CD4-positive, alpha-beta T cell treated with Interleukin-4 for 1 hour (primary cell): ENCODE measurements around the gene FSCN2.

Experiments
- DNase-seq, 2 donors: peaks; one replicate each; pipeline ENCODE4 v3.0.0-alpha.2; 2020 to 2022

Gene FSCN2

DNA sequence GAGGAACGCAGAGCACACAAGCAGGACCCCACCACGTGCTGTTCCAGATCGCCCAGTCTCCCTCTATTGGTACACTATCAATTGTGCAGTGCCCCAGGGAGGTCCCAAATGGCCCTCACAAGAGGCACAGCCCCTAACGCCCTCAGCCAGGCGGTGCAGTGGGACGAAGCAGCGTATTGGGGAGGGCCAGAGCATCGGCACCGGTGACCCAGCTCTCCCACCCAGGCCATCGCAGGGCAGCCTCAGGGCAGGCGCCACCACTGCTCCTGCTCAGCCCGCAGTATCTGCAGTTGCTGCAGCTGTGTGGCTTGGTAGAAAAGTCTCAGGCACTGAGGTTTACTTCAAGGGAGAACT, 29.9 kb downstream of the FSCN2 start:
- no peak for DNase-seq

DNA sequence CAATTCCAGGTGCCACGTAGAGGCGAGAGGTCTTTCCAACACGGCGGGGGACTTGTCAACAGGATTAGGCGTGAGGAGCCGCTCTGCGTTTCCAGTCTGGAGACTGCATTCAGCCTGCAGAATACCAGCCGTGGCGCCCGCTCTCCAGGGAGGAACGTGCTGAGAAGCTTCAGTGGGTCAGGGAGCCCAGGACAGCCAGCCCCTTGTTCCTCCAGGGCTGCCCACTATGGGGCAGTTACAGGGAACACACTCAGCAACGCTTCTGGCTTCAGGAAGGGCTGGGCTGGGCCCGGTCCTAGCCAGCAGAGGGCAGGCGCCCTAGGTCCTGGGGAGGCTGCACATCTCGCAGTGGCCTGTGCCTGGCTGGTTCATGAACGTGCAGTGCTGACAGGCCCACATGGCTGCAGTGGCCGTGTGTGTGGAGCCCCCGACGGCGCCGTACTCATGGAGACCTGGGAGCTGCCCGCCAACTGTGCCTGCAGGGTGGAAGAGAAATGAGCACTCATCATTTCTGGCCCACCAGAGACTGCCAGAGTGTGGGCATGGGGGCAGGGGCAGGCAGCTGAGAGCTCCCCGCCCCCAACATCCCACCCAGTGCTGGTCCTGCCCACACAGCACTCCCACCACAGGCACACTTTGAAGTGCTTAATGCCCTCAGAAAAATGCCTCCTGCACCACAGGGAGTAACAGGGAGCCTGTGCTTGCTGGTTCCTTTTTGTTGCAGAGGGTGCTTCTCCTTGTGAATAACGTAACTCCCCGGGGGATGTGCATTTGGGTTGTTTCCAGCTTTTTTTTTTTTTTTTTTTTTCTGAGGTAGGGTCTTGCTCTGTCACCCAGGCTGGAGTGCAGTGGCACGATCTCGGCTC, 31.0 kb downstream of the FSCN2 start:
- no peak for DNase-seq

DNA sequence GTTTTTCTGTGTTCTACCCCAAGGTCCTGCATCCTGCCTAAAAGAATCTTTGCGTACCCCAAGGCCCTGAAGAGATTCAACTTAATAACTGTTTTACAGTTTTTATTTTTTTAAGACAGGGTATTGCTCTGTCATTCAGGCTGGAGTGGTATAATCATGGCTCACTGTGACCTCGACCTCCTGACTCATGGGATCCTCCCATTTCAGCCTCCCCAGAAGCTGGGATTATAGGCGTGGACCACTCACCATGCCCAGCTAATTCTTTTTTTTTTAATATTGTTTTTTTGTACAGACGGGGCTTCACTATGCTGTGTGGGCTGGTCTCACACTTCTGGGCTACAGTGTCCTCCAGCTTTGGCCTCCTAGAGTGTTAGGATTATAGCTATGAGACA, 33.3 kb downstream of the FSCN2 start:
- no peak for DNase-seq

DNA sequence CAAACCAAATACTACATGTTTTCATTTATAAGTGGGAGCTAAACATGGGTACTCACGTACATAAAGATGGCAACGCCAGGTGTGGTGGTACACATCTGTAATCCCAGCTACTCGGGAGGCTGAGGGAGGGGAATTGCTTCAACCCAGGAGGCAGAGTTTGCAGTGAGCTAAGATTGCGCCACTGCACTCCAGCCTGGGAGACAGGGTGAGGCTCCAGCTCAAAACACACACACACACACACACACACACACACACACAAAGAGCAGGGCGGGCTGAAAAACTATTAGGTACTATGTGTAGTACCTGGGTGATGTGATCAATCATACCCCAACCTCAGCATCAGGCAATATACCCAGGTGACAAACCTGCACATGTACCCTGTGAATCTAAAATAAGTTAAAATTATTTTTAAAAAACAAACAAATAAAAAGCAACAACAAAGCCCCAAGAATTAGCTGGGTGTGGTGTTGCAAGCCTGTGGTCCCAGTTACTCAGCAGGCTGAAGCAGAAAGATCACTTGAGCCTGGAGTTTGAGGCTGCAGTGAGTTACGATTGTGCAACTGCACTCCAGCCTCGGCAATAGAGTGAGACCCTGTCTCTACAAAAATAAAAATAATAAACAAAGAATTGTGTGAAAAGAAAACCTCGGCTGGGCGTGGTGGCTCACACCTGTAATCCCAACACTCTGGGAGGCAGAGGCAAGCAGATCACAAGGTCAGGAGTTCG, 35.8 kb downstream of the FSCN2 start:
- DNase-seq: peak in 1 of 2 donors; percentile 28

DNA sequence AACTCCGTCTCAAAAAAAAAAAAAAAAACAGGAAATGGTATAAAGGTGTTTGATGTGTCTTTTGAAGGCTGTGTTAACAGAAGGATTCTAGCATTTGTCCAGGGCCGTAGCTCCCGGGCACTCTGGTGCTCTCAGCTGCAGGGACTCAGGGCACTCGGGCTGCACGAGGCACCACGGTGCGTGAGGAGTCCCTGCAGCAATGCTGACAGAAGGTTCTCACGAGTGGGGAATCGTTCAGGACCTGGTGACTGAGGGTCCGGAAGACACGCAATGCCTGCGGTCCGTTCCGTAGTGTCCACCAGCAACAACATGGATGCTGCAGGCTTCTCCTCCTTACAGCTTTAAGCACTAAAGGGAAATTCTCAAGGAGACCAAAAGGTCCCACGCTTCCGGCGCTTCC, 36.6 kb downstream of the FSCN2 start:
- no peak for DNase-seq

DNA sequence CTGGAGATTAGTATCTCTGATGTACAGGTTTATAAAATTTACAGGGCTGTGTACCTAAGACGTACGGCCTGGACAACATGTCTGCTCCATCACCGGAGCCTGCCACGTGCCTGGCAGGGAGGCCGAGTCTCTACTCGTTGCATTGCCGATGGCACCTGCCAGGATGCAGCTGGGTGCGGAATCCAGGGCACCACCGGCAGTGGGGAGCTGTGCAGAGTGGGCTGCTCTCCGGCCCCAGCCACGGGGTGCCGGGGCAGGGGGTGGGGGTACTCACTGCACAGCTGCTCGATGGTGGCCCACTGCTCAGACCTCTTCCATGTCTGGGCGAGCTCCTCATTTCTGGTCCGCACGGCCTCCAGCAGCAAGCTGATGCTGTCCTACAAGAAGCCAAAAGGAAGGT, 37.1 kb downstream of the FSCN2 start:
- DNase-seq: no peak

DNA sequence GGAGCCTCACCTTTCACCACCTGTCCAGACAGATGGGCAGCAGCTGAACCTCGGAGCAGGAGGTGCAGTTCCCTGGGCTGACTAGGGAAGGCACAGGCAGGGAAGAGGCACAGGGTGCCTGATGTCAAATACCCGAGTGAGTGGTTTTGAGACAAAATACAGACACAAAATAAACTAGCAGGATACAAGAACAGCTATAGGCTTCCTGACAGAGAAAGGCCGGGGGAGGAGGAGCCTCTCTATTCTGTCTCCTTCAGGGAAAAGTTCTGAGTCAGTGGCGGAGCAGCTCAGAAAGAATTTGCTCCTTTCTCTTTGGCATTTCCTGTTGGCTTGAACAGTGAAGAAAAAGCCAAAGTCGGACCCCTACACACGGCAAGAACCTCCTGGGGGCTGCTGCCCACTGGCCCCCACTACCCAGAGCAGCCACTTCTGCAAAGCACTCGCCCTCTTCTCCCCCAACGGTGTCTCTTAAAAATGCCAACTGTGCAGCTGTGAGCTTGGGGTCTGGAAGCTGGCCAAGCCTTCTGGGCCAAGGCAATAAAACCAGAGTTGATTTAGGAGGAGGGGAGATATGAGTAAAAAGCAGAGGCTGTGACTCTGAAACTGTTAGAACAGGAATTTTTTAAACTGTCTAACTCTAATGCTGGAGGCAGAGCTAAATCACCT, 38.4 kb downstream of the FSCN2 start:
- DNase-seq: no peak

DNA sequence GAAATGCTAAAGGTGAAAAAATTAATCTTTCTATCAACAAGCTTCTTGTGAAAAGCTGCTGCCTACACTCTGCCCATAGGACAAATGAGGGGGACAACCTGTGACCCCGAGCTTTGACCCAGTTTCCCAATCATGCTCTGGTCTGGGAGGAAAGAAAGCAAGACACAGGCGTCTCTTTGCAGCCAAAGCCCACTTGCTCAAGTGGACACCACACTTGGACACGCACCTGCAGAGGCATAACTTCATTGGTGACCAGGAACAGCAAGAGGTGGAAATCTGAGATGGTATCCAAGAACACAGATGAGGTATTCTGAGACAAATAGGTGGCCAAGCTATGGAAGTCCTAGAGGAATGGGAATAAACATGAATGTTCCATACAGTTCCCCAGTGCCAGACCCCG, 39.0 kb downstream of the FSCN2 start:
- no peak for DNase-seq

DNA sequence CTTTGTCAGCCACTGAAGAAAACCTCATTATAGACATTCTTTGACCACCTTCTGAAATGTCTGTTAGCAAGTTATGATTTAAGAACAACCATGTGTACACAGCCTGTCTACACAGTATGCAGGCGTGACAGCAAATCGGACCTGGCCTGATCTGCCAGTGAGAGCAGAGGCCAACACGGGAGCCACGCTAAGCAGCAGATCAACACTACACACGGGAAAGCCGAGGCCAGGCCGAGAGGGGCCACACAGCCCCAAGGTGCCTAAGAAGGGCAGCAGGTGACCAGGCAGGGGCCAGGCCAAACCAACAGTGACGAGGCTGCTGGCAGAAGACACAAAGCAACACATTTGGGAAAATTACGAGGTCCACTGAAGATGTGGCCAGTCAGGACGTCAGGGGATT, 40.2 kb downstream of the FSCN2 start:
- no peak for DNase-seq

DNA sequence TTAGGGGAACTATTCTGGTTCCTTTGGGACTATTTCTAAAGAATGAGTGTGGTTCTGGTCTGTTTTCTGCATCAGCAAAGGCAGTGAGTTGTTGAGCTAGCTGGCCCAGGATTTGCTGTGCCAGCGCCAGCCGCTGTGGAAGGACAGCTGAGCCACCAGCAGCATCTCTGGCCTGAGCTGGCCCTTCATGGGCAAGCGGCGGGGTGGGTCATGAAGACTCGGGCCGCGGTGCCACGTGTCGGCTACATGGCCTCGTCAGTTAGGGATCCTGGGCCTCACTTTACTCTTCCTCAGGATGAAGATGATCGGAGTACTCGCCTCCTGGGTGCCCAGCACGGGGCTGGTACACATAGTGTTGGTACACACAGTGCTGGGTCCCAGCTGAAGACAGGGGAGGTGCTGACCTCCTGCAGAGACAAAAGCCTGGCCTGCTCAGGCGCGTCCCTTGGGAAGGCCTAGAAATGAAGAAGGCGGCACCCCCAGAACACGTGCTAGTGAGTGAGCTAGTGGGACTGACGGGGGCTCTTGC, 41.9 kb downstream of the FSCN2 start:
- no peak for DNase-seq

DNA sequence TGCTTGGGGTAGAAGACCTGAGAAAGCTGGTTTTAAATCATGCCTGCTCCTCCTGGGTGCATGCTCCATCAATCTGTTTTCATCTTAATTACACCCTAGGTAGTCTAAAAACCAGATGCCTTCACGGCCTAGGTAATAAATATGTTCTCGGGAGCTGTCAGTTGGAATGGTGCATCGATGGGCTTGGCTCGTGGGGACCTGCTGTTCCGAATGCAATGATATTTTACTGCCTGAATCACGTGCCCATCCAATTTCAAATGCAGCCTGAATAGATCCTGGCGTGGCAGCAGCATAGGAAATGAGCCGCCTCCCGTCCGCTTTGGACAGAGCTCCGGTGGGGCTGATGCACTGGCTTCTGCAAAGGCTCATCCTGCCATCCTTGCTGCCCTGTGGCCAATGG, 42.8 kb downstream of the FSCN2 start:
- no peak for DNase-seq

DNA sequence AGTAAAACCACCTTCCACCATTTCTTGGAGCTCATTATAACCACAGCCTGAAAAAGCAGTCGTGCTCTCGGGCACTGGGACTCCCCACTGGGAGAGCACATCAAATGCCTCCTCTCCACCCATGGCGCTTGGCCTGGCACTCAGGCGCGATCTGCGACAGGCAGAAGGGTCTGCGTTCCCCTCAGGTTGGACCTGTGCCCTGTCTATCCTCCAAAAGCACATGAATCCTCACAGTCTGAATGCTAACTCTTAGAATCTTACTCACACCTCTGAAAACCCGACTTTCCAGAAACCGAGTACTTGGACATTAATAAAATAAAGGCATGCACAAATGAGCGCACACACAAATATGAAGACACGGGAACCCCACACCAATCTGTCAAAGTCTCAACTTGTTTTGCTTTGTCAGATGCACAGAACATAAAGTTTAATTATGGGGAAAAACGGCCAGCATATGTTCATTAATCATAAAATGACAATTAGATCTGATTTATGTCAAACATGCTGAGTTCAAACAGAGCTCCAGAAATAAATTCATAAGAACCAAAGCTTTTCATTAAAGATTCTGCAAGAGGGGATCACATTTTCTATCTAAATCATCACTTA, 44.5 kb downstream of the FSCN2 start:
- DNase-seq: no peak

DNA sequence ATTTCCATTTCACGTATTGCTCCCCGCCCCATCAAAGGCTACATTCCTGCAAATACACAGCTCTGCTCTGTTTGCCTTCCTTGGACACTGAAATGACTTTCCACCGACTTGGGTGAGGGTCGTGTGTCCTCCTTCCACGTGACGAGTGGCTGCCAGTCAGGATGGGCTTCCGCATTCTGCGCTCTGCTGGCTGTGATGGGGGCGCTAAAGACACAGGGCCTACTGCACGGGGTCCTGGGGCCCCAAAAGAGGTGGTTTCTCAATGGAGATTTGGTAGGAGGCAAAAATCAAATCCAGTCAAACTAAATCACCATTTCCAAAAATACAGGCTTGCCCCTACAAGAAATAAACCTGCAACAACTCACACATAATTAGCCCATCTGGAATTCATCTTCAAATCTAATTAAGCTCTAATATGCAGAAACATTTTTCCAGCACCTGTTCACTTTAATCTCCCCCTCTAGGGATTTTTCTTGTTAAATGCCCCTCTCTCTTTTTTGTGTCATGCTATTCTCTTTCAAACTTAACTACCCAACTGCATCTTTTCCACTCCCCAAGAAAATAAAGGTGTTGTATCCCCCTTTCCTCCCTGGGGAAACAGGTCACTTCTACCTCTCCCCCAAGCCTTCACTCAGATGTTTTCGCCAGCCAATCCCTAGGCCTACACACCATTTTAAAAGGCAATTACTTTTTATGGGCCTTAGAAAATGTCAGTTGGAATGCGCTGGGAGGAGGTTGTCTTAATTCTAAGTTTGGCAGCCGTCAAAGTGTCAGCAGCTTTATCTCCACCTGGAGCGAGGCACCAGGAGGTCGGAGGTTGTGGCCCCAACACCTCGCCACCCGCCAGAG, 45.8 kb downstream of the FSCN2 start:
- no peak for DNase-seq

DNA sequence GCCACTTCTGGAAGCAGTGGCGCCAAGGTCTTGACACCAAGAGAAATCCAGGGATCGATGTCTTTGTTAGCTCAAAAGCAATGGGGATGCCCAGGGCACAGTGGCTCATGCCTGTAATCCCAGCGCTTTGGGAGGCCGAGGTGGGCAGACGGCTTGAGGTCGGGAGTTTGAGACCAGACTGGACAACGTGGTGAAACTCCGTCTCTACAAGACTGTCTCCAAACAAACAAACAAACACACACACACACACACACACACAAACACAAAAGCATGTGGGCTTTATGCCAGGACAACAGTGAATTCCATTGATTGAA, 46.4 kb downstream of the FSCN2 start:
- no peak for DNase-seq

DNA sequence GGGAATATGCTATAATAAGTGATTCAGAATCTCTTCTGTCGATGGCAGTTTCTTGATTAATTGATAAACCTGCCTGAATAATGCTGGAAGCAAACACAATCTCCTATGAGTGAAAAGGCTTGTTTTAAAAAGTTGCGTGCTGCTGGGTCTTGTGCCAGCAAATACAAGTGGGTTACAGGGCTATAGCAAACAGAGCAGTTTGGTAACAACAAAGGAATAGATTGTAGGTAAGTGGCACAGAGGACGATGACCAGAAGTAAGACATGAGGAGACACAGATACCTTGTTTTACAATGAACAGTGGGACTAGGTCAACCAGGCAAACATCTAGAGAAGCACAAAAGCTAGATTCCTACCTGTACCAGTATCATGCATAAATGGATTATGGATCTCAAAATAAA, 47.7 kb downstream of the FSCN2 start:
- no peak for DNase-seq

DNA sequence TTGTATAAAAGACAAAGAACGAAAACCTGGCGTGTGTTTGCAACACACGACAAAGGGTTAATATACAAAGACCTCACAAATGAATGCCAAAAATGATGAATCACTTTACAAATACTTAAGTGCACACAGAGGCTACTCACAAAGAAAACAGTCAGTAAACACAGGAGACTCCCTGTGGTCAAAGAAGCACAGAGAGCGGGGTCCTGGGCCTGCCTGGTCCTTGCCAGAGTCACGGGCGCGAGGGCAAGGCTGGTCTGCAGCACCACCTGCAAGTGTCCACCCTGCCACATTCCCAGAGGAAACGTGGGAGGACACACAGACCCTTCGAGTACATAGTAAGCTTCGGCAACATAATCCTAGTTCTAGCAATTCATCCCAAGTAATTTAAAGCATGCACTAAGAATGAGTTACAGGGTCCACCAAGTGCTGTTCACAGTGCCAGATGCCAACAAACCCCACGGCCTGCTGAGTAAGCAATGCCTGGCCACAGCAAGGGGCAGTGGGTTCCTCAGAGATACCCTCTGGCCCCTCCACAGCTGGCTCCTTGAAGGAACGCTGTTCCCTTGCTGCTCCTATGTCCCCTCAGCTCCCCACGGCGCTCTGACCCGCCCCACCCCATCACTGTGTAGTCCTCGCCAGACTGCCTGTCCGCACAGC, 48.6 kb downstream of the FSCN2 start:
- no peak for DNase-seq

DNA sequence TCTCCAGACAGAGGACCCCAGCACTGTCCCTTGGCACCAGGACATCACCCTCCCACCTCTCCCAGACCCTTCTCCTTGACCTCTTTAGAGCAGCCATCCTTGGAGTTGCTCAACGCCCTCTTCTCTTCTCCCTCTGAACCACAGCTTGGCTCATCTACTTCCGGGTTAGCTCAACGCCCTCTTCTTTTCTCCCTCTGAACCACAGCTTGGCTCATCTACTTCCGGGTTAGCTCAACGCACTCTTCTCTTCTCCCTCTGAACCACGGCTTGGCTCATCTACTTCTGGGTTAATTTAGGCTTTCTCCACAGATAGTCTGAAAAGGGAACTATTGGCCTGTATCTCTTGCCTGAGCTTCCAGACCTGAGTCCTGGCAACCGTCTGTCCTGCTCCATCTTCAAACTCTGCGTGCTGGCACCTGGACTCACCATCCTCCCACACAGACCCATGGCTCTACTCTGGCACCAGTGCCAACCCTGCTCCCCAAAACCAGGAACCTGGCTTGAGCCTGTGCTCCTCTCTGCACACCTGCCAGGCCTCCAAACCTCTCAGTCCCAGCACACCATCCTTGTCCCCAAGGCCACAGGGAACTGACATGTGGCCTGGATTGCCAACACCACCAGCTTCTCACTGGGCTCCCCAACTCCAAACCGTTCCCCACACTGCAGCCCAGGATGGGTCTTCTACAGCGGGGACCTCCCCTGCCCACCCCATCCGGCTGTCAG, 49.3 kb downstream of the FSCN2 start:
- DNase-seq: peak; percentile 4 to 34

DNA sequence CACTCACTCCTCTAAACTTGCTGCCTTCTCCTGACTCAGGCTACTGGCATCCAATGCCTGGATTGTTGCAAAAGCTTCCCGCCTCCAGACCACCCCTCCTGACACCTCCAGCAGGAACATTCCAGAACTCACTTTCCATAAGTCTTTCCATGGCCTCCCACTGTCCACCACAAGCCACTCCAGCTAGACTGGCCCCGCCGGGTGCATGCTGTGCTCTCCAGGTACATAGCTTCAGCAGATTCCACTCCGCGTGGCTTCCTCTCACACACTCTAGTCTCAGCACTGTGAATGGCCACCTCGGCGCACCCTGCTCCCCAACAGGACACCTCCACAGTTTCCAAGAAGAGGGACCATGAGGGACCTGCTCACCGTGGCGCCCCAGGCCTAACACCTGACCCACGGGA, 49.9 kb downstream of the FSCN2 start:
- no peak for DNase-seq

DNA sequence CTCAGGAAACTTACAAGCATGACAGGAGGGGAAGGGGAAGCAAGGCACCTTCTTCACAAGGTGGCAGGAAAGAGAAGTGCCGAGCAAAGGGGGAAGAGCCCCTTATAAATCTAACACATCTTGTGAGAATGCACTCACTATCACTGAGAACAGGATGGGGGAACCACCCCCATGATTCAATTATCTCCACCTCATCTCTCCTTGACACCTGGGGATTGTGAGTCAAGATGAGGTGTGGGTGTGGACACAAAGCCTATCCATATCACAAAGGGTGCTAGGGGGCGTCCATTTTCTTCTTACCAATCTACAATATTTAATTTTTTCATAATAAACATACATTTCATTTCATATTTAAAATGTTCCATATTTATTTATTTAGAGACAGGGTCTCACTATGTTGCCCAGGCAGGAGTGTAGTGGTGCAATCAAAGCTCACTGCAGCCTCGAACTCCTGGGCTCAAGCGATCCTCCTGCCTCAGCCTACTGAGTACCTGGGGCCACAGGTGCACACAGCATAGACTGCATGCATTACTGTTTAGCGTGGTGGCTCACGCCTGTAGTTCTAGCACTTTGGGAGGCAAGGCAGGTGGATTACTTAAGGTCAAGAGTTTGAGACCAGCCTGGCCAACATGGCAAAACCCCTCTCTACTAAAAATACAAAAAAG, 50.5 kb downstream of the FSCN2 start:
- no peak for DNase-seq

DNA sequence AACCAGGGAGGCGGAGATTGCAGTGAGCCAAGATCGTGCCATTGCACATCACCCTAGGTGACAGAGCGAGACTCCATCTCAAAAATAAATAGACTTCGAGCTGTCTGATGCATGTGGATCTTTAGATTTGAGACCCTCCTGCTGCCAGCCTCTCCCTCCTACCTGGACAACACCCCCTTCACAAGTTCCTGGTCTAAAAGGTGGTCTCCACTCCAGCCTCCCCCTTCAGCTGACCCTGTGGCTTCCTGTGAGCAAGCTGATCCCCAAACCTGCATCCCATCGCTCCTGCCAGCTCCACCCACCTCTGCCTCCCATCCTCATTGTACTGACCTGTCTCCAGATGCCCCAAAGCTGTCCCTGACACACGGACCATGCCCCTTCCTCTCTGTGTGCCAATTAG, 51.1 kb downstream of the FSCN2 start:
- no peak for DNase-seq

DNA sequence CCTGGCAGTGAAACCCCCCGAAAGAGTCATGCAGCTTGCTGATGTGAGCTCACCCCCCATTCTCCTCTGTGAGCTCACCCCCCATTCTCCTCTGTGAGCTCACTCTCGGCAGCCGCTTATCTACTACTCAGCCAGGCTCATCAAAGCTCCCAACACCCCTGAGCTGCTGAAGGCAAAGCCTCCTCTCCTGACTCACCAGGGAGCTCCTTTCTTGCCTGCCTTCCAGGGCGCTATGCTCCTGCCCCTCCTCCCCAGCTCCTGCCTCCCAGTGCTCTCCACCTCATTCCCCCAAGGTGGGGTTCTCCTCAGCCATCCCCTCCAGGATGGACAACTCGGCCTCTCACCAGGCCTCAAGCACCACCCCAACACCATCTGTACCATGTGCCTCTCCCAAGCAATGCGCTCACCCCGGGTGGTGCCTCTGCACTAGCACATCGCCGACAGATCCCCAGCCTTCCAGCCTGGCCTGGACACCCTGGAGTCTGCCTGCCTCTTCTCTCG, 51.7 kb downstream of the FSCN2 start:
- no peak for DNase-seq
